A204.1 (cell line): ENCODE results near the gene MAGEE1.

Source experiments
- FAIRE-seq: peaks from 2 replicates; lab custom pipeline; 2012; peaks lifted over from hg19 to GRCh38; lab: Jason Lieb, UNC

MAGEE1 gene, protein sequence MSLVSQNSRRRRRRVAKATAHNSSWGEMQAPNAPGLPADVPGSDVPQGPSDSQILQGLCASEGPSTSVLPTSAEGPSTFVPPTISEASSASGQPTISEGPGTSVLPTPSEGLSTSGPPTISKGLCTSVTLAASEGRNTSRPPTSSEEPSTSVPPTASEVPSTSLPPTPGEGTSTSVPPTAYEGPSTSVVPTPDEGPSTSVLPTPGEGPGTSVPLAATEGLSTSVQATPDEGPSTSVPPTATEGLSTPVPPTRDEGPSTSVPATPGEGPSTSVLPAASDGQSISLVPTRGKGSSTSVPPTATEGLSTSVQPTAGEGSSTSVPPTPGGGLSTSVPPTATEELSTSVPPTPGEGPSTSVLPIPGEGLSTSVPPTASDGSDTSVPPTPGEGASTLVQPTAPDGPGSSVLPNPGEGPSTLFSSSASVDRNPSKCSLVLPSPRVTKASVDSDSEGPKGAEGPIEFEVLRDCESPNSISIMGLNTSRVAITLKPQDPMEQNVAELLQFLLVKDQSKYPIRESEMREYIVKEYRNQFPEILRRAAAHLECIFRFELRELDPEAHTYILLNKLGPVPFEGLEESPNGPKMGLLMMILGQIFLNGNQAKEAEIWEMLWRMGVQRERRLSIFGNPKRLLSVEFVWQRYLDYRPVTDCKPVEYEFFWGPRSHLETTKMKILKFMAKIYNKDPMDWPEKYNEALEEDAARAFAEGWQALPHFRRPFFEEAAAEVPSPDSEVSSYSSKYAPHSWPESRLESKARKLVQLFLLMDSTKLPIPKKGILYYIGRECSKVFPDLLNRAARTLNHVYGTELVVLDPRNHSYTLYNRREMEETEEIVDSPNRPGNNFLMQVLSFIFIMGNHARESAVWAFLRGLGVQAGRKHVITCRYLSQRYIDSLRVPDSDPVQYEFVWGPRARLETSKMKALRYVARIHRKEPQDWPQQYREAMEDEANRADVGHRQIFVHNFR

GRCh38 chrX:76427560-76428242, at the start of gene MAGEE1:
Gene MAGEE1 (plus strand): TSS chrX:76427710. CDS start chrX:76427931, 221 bp downstream.
- no peak for FAIRE-seq

DNA sequence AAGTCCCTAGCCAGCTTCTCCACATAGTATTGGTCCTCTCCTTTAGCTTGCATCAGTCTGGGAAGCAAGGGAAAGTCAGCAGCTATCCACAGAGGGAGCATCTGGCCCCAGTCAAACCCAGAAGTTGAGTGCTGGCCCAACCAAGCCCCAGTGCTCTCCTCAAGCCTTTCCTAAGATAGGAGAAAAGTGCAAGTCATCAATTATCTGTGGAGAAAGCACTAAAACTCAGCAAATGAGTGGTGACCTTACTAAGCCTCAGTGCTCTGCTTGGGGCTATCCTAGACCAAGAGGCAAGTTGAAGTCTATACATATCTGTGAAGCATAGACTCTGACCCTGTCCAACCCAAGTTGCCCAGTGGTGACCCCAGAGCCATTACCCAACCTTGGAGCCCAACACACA, 28.5 kb upstream of the MAGEE1 start:
- no peak for FAIRE-seq

DNA sequence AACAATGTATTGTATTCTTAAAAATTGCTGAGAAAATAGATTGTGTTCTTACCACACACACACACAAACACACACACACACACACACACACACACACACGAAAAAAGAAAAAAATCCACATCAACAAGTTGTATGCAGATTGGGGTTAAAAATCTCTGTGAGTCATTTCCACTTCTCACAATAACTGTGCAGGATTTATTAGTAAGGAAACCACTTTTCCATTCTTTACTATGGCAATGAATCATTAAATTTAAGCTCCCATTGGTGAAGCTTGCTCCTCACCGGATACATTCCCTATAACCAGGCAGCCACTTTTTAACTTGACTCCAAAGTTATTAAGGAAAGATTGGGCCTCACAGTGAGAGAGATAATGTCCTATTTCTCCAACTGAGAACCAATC, 19.7 kb upstream of the MAGEE1 start:
- FAIRE-seq: no peak

DNA sequence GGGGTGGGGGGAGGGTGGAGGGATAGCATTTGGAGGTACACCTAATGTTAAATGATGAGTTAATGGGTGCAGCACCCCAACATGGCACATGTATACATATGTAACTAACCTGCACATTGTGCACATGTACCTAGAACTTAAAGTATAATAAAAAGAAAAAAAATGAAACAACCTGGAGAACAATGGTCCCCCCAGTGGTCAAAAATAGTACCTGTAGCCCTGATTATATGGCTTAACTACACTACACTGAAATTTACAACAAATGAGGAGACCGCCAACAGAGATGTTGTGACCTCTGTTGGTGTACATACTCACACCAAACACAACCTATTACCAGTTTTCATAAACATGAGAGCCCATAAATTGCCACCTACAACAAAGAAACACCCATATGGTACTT, 7.3 kb upstream of the MAGEE1 start:
- FAIRE-seq: no peak

DNA sequence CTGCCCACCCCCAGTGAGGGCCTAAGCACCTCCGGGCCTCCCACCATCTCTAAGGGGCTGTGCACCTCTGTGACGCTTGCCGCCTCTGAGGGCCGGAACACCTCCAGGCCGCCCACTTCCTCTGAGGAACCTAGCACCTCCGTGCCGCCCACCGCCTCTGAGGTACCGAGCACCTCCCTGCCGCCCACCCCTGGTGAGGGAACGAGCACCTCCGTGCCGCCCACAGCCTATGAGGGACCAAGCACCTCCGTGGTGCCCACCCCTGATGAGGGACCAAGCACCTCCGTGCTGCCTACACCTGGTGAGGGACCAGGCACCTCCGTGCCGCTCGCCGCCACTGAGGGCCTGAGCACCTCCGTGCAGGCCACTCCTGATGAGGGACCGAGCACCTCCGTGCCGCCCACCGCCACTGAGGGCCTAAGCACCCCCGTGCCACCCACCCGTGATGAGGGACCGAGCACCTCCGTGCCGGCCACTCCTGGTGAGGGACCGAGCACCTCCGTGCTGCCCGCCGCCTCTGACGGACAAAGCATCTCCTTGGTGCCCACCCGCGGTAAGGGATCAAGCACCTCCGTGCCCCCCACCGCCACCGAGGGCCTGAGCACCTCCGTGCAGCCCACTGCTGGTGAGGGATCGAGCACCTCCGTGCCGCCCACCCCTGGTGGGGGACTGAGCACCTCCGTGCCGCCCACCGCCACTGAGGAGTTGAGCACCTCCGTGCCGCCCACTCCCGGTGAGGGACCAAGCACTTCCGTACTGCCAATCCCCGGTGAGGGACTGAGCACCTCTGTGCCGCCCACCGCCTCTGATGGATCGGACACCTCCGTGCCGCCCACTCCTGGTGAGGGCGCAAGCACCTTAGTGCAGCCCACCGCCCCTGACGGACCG, 977 bp downstream of the MAGEE1 start:
- no peak for FAIRE-seq

- no peak for FAIRE-seq
Observed at GRCh38 chrX:76433219-76433618, 5.7 kb downstream of the MAGEE1 start.

DNA sequence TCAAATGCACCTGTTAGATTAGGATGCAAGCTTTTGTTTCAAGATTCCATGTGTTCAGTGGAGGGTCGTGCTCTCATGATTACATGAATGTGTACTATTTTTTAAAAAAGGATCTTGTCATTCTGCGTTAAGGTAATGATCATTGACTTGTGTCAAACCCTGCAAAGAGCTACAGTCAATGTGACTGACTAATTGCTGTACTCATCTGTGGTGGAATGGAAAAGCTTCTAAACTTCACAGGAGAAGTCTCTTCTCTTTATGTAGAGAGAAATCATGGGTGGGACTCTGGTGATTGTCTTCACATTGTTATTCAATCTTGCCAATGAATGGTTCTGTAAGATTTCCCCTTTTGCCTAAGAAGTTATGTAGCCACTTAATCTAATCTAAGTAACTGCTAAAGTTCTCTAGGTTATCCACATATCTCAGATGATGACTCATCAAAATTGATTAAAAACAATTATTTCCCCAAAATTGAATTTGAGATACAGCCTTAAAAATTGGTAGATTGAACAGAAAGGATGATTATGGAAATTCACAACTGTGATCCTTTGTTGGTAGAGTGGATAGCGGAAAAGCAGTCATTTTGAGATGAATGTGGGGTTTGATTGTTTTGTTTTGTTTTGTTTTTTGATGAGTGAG, 6.7 kb downstream of the MAGEE1 start:
- FAIRE-seq: no peak

- no peak for FAIRE-seq
Observed at GRCh38 chrX:76439188-76439587, 11.7 kb downstream of the MAGEE1 start.

DNA sequence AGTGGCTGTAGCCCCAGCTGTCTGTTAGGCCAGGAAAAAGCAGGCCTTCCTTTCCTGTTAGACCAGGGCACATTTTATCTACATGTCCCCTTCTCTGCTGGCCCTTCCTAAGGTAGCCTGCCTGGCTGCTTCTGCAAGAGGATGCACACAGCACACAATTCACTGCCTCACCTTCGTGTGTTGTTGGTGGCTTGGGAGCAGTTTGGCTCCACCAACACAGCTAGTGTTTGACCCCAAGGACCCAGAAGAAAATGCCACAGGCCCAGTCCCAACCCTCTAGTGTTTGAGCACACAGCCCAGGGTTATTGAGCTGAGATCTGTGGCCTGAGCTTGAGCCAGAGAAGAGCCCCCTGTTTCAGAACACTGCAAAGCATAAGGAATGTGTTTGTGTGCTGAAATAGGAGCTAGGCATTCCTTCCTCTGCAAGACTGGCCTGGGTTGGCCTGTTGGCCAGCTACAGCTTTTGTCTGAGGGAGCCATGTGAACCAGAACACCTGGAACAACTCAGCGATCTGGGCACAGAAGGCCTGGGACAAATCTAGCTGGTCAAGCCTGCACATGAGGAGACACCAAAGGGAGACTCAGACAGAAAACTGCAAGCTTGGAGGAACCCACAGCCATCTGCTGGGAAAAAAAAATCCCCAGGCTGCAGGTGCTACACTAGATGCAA, 26.4 kb downstream of the MAGEE1 start:
- FAIRE-seq: no peak

DNA sequence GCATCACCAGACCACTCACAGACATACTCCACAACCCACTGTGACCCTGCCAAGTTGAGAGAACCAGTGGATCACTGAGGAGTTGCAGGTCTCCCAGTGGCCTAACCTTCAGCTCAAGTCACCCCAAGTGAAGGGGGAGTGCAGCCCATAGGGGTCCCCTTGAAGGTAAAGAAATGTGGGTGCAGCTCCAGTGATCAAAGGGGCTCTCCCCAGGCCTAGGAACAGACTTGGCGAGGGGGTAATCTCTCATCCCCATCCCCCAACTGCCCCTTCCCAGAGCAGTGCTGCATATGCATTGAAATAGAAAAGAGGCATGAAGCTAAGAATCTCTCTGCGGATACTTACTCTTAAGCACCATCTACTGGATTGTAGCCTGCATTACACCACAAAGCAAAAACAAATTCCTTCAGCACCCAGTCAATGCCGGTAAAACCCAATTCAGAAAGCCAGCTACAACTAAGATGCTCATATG, 27.0 kb downstream of the MAGEE1 start:
- FAIRE-seq: peak; percentile 41

- no peak for FAIRE-seq
Observed at GRCh38 chrX:76477353-76477752, 49.8 kb downstream of the MAGEE1 start.
